BE2C (cell line): ENCODE measurements around the gene TRERF1.

Source experiments
- DNase-seq: peaks from one replicate; pipeline ENCODE4 v3.0.0-alpha.2; 2020
- H3K27me3 ChIP-seq: fragments of 250-450 bp; sonication (Bioruptor Pico); 2 replicates; pipeline ENCODE4 v1.5.1; 2020; ENCODE audit warnings: mild to moderate bottlenecking
- H3K36me3 ChIP-seq: fragments of 250-450 bp; sonication (Bioruptor Pico); 2 replicates; pipeline ENCODE4 v1.5.1; 2020; ENCODE audit warnings: mild to moderate bottlenecking
- H3K4me1 ChIP-seq: fragments of 250-450 bp; sonication (Bioruptor Pico); 2 replicates; pipeline ENCODE4 v1.5.1; 2020
- H3K4me3 ChIP-seq: 2 replicates; pipeline ENCODE4 v1.5.1; 2011; ENCODE audit warnings: low read depth, low read length
- H3K9me3 ChIP-seq: fragments of 250-450 bp; sonication (Bioruptor Pico); 2 replicates; pipeline ENCODE4 v1.5.1; 2020
- CTCF ChIP-seq: IDR thresholded peaks from 2 replicates; pipeline ENCODE4 v1.5.1; 2012; ENCODE audit warnings: mild to moderate bottlenecking, low read depth, low read length

Gene TRERF1

GRCh38 chr6:42429836-42430235 is 21.9 kb downstream of the TRERF1 start:
- H3K4me3 ChIP-seq = no peak overlapping the region
- TF ChIP-seq CTCF = no peak
- no peak for DNase-seq
- no peaks in the 10 kb centered on the region; the same call in none of the 2 replicates for H3K36me3 ChIP-seq
- H3K27me3 ChIP-seq = no peaks in the 10 kb centered on the region
- no peaks in the 10 kb centered on the region for H3K9me3 ChIP-seq
- peaks cover 6% of the 10 kb centered on the region; the same call in 1 of the 2 replicates for H3K4me1 ChIP-seq

GRCh38 chr6:42429042-42429585 is 22.6 kb downstream of the TRERF1 start:
- no peak for DNase-seq
- Histone ChIP-seq H3K36me3 (no peaks in the 10 kb centered on the region; the same call in none of the 2 replicates), H3K9me3 (no peaks in the 10 kb centered on the region), H3K4me3 (no peak overlapping the region), H3K27me3 (no peaks in the 10 kb centered on the region), H3K4me1 (peaks cover 6% of the 10 kb centered on the region; the same call in 1 of the 2 replicates)
- TF ChIP-seq CTCF = no peak

GRCh38 chr6:42428326-42429041 is 23.2 kb downstream of the TRERF1 start:
- Histone ChIP-seq H3K9me3 (no peaks in the 10 kb centered on the region), H3K27me3 (no peaks in the 10 kb centered on the region), H3K4me3 (no peak overlapping the region), H3K4me1 (peaks cover 6% of the 10 kb centered on the region; the same call in 1 of the 2 replicates), H3K36me3 (no peaks in the 10 kb centered on the region; the same call in 1 of the 2 replicates)
- no peak for DNase-seq
- TF ChIP-seq CTCF = no peak

DNA sequence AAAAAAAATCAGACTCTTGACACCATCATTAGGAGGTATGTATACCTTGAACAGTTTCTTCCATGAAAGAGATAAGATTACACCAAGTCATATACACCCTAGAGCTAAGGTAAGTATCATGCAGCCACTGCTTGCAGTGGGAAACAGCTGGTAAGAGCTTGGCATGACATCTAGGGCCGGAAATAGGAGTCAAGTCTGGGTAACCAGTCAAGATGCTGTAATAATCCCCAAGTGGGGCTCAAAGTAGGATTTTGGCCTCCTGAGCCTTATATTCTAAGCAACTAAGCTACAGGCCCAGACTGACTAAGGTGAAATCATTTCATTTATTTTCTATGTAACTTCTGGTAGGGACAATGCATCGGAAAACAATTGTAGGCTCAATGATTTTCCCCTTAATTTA is 23.9 kb downstream of the TRERF1 start:
- TF ChIP-seq CTCF = no peak
- no peak overlapping the region for H3K4me3 ChIP-seq
- no peaks in the 10 kb centered on the region for H3K27me3 ChIP-seq
- no peaks in the 10 kb centered on the region for H3K9me3 ChIP-seq
- no peak for DNase-seq
- H3K4me1 ChIP-seq = peaks cover 6% of the 10 kb centered on the region; the same call in 1 of the 2 replicates
- H3K36me3 ChIP-seq = no peaks in the 10 kb centered on the region; the same call in 1 of the 2 replicates

GRCh38 chr6:42426191-42426590 is 25.5 kb downstream of the TRERF1 start:
- Histone ChIP-seq H3K36me3 (no peaks in the 10 kb centered on the region), H3K4me3 (no peak overlapping the region), H3K9me3 (no peaks in the 10 kb centered on the region), H3K27me3 (no peaks in the 10 kb centered on the region), H3K4me1 (peaks cover 6% of the 10 kb centered on the region; the same call in 1 of the 2 replicates)
- no peak for TF ChIP-seq CTCF
- no peak for DNase-seq

DNA sequence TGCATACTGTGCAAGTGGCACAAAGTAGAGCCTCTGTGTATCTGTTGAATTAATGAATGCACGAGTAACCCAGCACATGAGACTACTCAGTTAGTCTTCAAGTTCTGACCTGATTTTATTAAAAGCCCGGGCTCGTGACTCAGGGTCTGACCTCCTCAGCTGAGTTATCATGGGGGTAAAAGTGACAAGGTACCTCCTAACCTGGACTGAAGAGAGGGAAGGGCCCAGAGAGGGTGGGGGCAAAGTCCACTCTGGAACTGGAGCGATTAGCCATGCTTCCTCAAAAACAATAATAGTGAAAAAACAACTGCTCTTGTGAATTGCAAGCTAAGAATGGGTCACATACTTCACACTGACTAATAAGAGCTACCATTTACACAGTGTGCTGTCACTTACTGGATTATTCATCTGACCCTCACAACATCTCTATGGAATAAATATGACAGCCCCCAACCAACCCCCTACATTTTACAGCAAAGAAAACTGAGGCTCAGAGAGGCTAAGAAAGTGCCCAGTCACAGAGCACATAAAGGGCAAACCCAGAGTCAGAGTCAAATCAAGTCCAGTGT is 26.7 kb downstream of the TRERF1 start:
- Histone ChIP-seq H3K4me3 (no peak overlapping the region), H3K36me3 (no peaks in the 10 kb centered on the region), H3K9me3 (no peaks in the 10 kb centered on the region), H3K4me1 (peaks cover 6% of the 10 kb centered on the region; the same call in 1 of the 2 replicates), H3K27me3 (no peaks in the 10 kb centered on the region)
- TF ChIP-seq CTCF = no peak
- DNase-seq = no peak
